ENCODE data around the gene POLA1. TPM values are rescaled to one million over a fixed set of nuclear protein-coding genes. Genes with fewer than 3 reads are reported as not detected.

POLA1 gene
- total RNA-seq, 4 donors from 2014 or later: 1.2 to 9.1 (median 5.4) TPM

DNA sequence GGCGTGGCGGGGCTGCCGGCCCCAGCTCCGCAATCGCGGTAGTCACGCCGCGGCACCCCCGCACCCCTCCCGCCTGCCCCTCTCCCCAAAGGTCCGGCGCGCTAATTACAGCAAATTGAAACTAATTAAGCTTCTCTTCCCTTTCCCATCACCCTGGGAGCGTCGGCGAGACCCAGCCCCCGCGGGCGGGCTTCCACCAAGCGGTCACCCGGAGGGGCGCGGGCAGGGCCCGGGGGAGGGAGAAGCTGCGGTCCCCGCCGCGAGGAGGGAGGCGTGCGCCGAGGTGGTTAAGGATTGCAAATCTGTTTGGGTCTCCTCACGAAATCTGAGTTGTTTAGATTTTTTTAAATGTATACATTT lies 308.9 kb downstream of the POLA1 start:
- Histone ChIP-seq H3K4me1 (peaks cover 5 to 26% (median 13%) of the 10 kb centered on the region in 4 donors), H3K9me3 (no peaks in the 10 kb centered on the region), H3K27ac (no peak overlapping the region), H3K4me3 (peak overlapping the region in 2 of 4 donors; percentile 12 to 34), H3K36me3 (no peaks in the 10 kb centered on the region), H3K27me3 (peaks cover 57% of the 10 kb centered on the region)
- no peak for DNase-seq
- TF ChIP-seq EP300 (IDR thresholded peaks at IDR 0.05; ENCODE audit: low read depth): no peak
- no peak for TF ChIP-seq POLR2AphosphoS5 (IDR thresholded peaks at IDR 0.05)
- TF ChIP-seq POLR2A (IDR thresholded peaks at IDR 0.05): no peak
- TF ChIP-seq, protein P1, sequence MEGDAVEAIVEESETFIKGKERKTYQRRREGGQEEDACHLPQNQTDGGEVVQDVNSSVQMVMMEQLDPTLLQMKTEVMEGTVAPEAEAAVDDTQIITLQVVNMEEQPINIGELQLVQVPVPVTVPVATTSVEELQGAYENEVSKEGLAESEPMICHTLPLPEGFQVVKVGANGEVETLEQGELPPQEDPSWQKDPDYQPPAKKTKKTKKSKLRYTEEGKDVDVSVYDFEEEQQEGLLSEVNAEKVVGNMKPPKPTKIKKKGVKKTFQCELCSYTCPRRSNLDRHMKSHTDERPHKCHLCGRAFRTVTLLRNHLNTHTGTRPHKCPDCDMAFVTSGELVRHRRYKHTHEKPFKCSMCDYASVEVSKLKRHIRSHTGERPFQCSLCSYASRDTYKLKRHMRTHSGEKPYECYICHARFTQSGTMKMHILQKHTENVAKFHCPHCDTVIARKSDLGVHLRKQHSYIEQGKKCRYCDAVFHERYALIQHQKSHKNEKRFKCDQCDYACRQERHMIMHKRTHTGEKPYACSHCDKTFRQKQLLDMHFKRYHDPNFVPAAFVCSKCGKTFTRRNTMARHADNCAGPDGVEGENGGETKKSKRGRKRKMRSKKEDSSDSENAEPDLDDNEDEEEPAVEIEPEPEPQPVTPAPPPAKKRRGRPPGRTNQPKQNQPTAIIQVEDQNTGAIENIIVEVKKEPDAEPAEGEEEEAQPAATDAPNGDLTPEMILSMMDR (IDR thresholded peaks at IDR 0.05): no peak
- intact Hi-C loops (cut with DNase I; ENCODE audit: low total_unique reads): no loop called here
- in situ Hi-C loops (cut with MboI; ENCODE audit: low pct_ligation_motif_present in 1 of 4, low pct_unique_long_range_greater_than_20kb in 1 of 4, low sequenced_read_pairs in 3 of 4): no loop called here
- WGBS, 2 donors (ENCODE audit: low coverage in 1 of 2): 41% methylated on average over 19 of the region's 33 CpGs; no CpG with 5 or more reads in 1 of the 2 donors

DNA sequence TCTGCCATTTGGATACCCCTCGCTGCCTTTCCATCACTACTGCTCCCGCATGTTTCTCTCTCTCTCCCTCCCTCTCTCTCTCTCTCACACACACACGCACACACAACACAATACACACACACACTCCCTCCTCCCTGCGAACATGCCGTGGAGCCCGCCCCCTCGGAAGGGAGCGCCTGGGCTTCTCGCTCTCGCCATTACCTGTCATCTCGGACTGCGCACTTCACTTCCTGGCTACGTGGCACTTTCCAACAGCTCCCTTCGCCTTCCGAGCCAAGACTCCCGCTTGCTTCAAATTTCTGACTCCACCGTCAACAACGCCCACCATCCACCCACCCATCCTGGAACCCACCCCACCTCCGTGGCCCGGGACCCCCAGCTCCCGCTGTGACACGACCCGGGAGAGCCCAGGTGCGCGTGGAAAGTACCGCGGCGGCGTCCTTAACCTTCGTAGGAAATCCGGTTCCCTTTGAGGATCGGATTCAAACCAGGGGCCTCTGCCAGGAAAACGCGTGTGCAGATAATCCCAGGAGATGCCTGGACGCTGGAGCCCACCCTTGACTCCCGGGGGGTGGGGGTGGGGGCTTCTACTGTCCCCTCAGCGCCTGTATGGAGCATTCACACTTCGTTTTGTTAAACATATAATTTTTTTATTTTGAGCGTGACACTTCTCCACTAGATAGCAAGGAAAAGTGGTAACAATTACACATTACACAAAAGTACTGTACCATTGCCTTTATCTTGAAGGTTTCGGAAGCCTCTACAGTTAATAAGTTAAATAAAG lies 309.5 kb downstream of the POLA1 start:
- in situ Hi-C loops (cut with MboI; ENCODE audit: low pct_ligation_motif_present in 1 of 4, low pct_unique_long_range_greater_than_20kb in 1 of 4, low sequenced_read_pairs in 3 of 4) (no loop called here), intact Hi-C loops (cut with DNase I; ENCODE audit: low total_unique reads) (no loop called here)
- Histone ChIP-seq H3K36me3 (no peaks in the 10 kb centered on the region), H3K4me3 (peak overlapping the region in 2 of 4 donors; percentile 4 to 34), H3K4me1 (peaks cover 5 to 26% (median 13%) of the 10 kb centered on the region in 4 donors), H3K27me3 (peaks cover 64% of the 10 kb centered on the region), H3K27ac (no peak overlapping the region), H3K9me3 (no peaks in the 10 kb centered on the region)
- DNase-seq: no peak
- 14 to 41% methylated on average over 2 to 40 of the region's 40 CpGs for WGBS, 2 donors (ENCODE audit: low coverage in 1 of 2)
- no peak for TF ChIP-seq POLR2AphosphoS5 (IDR thresholded peaks at IDR 0.05)
- TF ChIP-seq EP300 (IDR thresholded peaks at IDR 0.05; ENCODE audit: low read depth): no peak
- TF ChIP-seq, protein P1 (IDR thresholded peaks at IDR 0.05): no peak
- no peak for TF ChIP-seq POLR2A (IDR thresholded peaks at IDR 0.05)

- Histone ChIP-seq H3K36me3 (no peaks in the 10 kb centered on the region), H3K4me3 (no peak overlapping the region), H3K4me1 (peaks cover 5 to 26% (median 13%) of the 10 kb centered on the region in 4 donors), H3K9me3 (no peaks in the 10 kb centered on the region), H3K27me3 (peaks cover 71% of the 10 kb centered on the region), H3K27ac (no peak overlapping the region)
- in situ Hi-C loops (cut with MboI; ENCODE audit: low pct_ligation_motif_present in 1 of 4, low pct_unique_long_range_greater_than_20kb in 1 of 4, low sequenced_read_pairs in 3 of 4) (no loop called here), intact Hi-C loops (cut with DNase I; ENCODE audit: low total_unique reads) (no loop called here)
- WGBS, 2 donors (ENCODE audit: low coverage in 1 of 2): 39 to 40% methylated on average over 2 to 10 of the region's 10 CpGs
- TF ChIP-seq POLR2A (IDR thresholded peaks at IDR 0.05) (no peak), EP300 (IDR thresholded peaks at IDR 0.05; ENCODE audit: low read depth) (no peak), POLR2AphosphoS5 (IDR thresholded peaks at IDR 0.05) (no peak)
- TF ChIP-seq, protein P1 (IDR thresholded peaks at IDR 0.05): no peak
- DNase-seq: no peak
Observed at GRCh38 chrX:25004040-25004439, 310.3 kb downstream of the POLA1 start.

DNA sequence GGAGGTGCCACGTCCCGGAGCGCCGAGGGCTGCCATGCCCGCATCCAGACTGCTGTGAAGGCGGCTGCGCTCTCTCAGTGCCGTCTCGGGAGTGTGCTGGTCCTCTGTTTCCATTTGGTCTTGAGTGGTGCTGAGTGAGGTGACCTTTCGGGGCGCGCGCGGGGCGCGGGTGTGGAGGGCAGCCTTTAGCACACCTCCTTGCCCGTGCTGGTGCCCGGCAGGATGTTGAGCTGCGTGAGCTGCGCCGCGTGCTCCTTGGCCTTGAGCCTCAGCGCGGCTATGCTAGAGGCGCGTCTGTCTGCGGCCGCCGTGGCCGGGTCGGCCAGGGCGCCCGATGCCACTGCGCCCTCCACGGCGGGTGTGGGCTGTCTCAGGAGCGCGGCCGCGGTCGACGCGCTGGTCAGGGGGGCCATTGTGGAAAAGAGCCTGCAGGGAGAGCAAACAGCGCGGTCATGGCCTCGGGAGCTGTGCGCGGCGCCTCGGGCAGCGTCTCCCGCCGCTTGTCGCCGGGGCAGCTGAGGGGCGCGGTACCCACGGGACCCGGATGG lies 310.8 kb downstream of the POLA1 start:
- Histone ChIP-seq H3K27me3 (peaks cover 77% of the 10 kb centered on the region), H3K36me3 (no peaks in the 10 kb centered on the region), H3K27ac (no peak overlapping the region), H3K9me3 (no peaks in the 10 kb centered on the region), H3K4me1 (peaks cover 5 to 26% (median 13%) of the 10 kb centered on the region in 4 donors), H3K4me3 (peak overlapping the region in 1 of 4 donors; percentile 36)
- intact Hi-C loops (cut with DNase I; ENCODE audit: low total_unique reads): no loop called here
- WGBS, 2 donors (ENCODE audit: low coverage in 1 of 2): 65% methylated on average over 34 of the region's 59 CpGs; no CpG with 5 or more reads in 1 of the 2 donors
- in situ Hi-C loops (cut with MboI; ENCODE audit: low pct_ligation_motif_present in 1 of 4, low pct_unique_long_range_greater_than_20kb in 1 of 4, low sequenced_read_pairs in 3 of 4): no loop called here
- no peak for DNase-seq
- no peak for TF ChIP-seq POLR2A (IDR thresholded peaks at IDR 0.05)
- TF ChIP-seq, protein P1 (IDR thresholded peaks at IDR 0.05): no peak
- no peak for TF ChIP-seq POLR2AphosphoS5 (IDR thresholded peaks at IDR 0.05)
- TF ChIP-seq EP300 (IDR thresholded peaks at IDR 0.05; ENCODE audit: low read depth): no peak

Data from transverse colon (tissue), 4 donors.